LNCAP (cell line): Measurements from ENCODE around the gene BEND3.

Experiments
- TF ChIP-seq, protein P1 (sequence below): fragments of 450-650 bp; IDR thresholded peaks from 2 replicates; pipeline ENCODE4 v1.5.1; 2017; ENCODE audit warnings: mild to moderate bottlenecking

Gene BEND3

DNA sequence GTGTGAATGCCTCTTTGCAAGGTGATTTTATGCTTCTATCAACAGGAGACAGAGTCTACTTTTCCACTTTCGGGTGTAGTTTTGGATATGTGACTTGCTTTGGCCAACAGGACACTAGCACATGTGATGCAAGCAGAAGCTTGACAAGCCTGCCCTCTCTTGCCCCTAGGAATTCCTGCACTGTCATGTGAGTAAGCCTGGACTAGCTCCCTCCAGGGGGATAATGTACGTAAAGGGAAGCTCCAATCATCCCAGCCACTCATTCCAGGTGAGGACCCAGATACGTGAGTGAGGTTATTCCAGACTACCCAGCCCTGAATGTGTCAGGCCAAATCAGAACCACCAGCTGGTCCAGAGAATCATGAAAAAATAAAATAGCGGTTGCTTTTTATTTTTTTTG, 33.3 kb downstream of the BEND3 start:
- TF ChIP-seq, protein P1, sequence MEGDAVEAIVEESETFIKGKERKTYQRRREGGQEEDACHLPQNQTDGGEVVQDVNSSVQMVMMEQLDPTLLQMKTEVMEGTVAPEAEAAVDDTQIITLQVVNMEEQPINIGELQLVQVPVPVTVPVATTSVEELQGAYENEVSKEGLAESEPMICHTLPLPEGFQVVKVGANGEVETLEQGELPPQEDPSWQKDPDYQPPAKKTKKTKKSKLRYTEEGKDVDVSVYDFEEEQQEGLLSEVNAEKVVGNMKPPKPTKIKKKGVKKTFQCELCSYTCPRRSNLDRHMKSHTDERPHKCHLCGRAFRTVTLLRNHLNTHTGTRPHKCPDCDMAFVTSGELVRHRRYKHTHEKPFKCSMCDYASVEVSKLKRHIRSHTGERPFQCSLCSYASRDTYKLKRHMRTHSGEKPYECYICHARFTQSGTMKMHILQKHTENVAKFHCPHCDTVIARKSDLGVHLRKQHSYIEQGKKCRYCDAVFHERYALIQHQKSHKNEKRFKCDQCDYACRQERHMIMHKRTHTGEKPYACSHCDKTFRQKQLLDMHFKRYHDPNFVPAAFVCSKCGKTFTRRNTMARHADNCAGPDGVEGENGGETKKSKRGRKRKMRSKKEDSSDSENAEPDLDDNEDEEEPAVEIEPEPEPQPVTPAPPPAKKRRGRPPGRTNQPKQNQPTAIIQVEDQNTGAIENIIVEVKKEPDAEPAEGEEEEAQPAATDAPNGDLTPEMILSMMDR, result no peak

DNA sequence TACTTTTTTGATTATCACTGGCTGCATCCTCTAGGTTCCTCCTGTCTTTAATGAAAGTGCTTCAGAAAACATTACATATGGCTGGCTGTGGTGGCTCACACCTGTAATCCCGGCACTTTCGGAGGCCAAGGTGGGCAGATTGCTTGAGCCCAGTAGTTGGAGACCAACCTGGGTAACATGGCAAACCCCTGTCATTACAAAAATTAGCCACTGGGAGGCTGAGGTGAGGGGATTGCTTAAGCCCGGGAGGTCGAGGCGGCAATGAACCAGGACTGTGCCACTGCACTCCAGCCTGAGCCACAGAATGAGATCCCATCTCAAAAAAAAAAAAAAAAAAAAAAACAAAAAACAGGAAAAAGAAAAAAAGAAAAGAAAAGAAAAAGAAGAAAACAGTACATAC, 35.3 kb downstream of the BEND3 start:
- TF ChIP-seq, protein P1, result no peak

DNA sequence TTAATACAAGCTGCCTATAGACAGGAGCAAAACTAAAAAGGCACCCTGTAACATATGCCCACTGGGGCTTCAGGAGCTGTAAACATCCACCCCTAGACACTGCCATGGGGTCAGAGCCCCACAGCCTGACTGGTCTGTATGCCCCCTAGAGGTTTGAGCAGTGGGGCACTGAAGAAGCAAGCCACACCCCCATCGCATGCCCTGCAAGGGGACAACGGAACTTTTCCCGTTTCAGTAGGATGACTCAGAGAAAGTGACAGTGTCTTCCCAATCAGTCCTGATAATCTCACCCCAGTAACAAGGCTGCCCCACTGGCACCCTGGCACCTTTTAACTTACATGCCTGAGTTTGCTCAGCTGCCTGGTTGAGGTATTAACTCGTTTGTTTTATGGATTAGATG, 35.9 kb downstream of the BEND3 start:
- TF ChIP-seq, protein P1, result no peak

GRCh38 chr6:107077710-107078109, 37.6 kb downstream of the BEND3 start:
- TF ChIP-seq, protein P1, result no peak

GRCh38 chr6:107075951-107076381, 39.3 kb downstream of the BEND3 start:
- TF ChIP-seq, protein P1, result peak; percentile 63

- TF ChIP-seq, protein P1, result no peak
Observed at GRCh38 chr6:107070686-107071085, 44.6 kb downstream of the BEND3 start.

DNA sequence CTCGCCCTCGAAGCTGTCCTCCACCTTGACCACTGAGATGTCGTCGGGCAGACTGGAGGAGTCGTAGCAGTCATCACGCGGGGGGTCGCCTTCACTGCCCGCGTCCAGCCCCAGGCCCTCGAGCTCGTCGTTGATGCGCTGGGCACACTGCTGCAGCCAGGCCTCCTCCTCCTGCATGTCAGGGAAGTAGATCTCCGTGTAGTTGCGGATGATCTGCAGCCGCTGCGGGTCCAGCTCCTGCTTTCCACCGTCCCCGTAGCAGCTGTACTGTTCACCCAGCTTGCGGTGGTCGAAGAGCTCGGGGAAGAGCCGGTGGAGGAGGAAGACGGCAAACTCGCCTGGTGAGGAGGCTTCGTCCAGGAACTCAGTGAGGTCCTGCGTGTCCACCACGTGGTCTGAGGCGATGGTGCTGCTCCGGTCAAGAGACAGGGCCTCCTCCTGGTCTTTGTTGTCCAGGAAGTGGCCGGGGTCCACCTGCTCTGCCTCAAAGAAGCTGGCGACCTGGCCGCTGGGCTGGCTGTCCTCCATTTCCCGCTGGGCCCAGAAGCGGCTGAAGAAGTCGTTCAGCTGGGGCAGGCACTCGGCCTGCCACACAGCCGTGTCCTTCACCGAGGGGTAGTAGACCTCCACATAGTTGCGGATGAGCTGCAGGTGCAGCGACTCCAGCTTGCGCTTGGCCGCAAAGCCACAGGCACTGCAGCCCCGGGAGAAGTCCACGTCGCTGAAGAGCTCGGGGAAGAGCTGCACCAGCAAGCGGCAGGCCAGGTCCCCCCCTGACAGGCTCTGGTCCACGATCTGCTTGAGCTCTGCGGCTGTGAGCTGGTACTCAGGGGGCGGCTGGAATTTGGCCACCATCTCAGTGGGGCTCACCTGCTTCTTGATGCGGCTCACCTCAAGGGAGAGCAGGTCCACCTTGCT, 45.4 kb downstream of the BEND3 start:
- TF ChIP-seq, protein P1, result no peak
